Stimulated activated naive CD8-positive, alpha-beta T cell treated with anti-CD3 and anti-CD28 coated beads, Interleukin-15, Interleukin-2, amounts not matched to agents 100 U/mL and 50 U/mL, for 24 hours (primary cell): ENCODE data around the gene SULT1A3.
"Not testable (repeated sequence)": the region's sequence is repeated elsewhere in the genome, so short reads cannot be mapped to it uniquely, and the experiment has no call there.

ENCODE experiments used
- ATAC-seq: fragments of 150-1000 bp; cut with Tn5 transposase; one replicate; pipeline ENCODE4 v1.10.0; 2021
- DNase-seq: peaks from one replicate; pipeline ENCODE4 v3.0.0; 2021

The SULT1A3 gene

DNA sequence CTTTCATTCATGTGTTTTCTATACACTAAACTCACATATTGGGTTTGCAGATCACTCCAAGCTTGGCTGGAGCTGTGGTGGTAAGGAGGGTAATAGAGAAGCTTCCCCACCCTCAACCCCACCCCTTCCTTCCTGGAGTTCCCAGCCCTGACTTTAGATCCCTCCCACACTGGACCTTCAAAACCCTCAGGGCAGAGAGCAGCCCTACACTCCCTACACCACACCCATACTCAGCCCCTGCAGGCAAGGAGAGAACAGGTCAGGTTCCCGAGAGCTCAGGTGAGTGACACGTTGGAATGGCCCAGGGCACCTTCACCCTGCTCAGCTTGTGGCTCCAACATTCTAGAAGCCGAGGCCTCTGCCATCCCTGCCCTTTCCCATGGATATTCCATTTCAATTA is at the start of gene SULT1A3:
Gene SULT1A3 (plus strand): TSS at position 207 of the 400 bp plus-strand sequence. CDS start 1,474 bp downstream, outside the sequence.
- DNase-seq, ATAC-seq: not testable (repeated sequence)

DNA sequence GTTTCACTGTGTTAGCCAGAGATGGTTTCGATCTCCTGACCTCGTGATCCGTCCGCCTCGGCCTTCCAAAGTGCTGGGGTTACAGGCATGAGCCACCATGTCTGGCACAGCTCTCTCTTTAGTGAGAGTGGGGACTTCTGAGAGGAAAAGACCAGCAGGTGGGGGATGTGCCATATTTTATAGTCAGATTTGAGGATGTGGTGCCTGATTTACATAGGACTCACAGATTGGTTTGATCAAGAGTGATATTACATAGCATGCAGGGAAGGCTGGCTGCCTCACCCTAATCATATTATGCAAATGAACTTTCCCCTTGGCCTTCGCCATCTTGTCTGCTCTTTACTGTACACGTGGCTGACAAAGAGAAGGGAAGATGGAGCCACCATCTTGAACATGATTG is 48.0 kb upstream of the SULT1A3 start:
- DNase-seq, result no peak
- ATAC-seq, result no peak

DNA sequence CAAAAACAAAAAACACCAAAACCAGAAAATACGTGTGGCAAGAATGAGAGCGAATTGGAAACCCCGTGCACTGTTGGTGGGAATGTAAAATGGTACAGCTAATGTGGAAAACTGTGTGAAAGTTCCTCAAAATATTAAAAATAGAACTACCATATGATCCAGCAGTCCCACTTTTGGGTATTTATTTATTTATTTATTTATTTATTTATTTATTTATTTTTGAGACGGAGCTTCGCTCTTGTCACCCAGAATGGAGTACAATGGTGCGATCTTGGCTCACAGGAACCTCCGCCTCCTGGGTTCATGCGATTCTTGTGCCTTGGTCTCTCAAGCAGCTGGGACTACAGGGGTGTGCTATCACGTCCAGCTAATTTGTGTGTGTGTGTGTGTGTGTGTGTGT is 46.5 kb upstream of the SULT1A3 start:
- DNase-seq (no peak), ATAC-seq (no peak)

DNA sequence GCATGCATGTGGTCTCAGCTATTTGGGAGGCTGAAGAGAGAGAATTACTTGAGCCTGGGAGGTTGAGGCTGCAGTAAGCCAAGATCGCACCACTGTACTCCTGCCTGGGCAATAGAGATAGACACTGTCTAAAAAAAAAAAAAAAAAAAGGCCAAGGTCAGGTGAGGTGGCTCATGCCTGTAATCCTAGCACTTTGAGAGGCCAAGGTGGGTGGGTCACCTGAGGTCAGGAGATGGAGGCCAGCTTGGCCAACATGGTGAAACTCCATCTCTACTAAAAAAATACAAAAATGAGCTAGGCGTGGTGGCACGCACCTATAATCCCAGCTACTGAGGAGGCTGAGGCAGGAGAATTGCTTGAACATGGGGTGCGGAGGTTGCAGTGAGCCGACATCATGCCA is 43.9 kb upstream of the SULT1A3 start:
- ATAC-seq, result no peak

GRCh38 chr16:30157214-30157613 is 41.8 kb upstream of the SULT1A3 start:
- ATAC-seq, result no peak
- no peak for DNase-seq

More for the DNA sequence above, 43.9 kb upstream of the SULT1A3 start:
- no peak for DNase-seq

GRCh38 chr16:30163538-30163937 is 35.5 kb upstream of the SULT1A3 start:
- ATAC-seq (no peak), DNase-seq (no peak)

DNA sequence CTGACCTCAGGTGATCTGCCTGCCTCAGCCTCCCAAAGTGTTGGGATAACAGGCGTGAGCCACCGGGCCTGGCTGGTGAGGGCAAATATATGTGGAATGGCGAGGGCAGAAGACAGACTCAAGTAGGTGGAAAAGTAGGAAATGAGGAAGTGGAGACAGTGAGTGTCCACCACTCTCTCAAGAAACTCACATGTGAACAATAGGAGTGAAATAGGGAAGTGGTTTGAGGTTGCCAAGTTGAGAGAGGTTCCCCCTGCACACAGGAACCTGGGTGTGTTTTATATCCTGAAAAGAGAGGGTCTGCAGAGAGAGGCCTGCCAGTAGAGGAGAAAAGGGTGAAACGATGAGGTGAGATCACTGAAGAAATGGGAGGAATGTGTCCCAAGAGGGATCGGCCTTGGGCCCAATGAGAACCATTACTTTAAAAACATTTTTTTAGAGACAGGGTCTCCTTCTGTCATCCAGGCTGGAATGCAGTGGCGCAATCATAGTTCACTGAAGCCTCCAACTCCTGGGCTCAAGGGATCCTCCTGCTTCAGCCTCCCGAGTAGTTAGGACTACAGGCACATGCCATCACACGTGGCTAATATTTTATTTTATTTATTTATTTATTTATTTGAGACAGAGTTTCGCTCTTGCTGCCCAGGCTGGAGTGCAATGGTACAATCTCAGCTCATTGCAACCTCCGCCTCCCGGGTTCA is 32.7 kb upstream of the SULT1A3 start:
- ATAC-seq (peak; percentile 65), DNase-seq (no peak)

DNA sequence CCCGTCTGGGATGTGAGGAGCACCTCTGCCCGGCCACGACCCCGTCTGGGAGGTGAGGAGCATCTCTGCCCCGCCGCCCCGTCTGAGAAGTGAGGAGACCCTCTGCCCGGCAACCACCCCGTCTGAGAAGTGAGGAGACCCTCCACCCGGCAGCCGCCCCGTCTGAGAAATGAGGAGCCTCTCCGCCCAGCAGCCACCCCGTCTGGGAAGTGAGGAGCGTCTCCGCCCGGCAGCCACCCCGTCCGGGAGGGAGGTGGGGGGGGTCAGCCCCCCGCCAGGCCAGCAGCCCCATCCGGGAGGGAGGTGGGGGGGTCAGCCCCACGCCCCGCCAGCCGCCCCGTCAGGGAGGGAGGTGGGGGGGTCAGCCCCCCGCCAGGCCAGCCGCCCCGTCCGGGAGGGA is 30.3 kb upstream of the SULT1A3 start:
- ATAC-seq, DNase-seq: not testable (repeated sequence)

- not testable (repeated sequence) for ATAC-seq, DNase-seq
Measured at GRCh38 chr16:30169416-30169815, 29.6 kb upstream of the SULT1A3 start.

DNA sequence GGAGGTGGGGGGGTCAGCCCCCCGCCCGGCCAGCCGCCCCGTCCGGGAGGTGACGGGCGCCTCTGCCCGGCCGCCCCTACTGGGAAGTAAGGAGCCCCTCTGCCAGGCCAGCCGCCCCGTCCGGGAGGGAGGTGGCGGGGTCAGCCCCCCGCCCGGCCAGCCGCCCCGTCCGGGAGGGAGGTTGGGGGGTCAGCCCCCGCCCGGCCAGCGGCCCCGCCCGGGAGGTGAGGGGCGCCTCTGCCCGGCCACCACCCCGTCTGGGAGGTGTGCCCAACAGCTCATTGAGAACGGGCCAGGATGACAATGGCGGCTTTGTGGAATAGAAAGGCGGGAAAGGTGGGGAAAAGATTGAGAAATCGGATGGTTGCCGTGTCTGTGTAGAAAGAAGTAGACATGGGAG is 28.9 kb upstream of the SULT1A3 start:
- ATAC-seq, DNase-seq: not testable (repeated sequence)

DNA sequence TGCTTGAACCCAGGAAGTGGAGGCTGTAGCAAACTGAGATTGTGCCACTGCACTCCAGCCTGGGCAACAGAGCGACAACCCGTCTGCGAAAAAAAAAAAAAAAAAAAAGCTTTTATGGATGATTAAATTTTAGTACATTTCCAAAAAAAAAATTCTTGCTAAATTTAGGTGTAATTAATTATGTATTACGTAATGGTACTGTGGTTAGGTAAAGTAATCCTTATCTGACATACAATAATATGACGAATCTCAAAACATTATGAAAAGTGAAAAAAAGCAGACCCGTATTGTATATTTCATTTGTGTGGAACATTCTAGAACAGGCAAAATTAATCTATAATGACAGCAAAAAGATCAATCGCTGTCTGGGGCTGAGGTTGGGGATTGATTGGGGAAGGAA is 26.0 kb upstream of the SULT1A3 start:
- ATAC-seq (no peak), DNase-seq (no peak)

DNA sequence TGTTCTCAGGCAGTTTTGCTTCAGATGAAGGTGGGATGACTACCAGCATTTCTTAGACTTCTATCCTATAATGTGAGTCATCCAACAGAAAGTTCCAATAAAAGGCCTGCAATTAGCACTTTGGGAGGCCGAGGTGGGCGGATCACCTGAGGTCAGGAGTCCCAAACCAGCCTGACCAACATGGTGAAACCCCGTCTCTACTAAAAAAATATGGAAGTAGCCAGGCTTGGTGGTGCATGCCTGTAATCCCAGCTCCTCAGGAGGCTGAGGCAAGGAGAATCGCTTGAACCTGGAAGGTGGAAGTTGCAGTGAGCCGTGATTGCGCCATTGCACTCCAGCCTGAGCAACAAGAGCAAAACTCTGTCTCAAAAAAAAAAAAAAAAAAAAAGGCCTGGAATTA is 22.2 kb upstream of the SULT1A3 start:
- DNase-seq, ATAC-seq: not testable (repeated sequence)

GRCh38 chr16:30179195-30179594 is 19.9 kb upstream of the SULT1A3 start:
- DNase-seq (no peak), ATAC-seq (no peak)

DNA sequence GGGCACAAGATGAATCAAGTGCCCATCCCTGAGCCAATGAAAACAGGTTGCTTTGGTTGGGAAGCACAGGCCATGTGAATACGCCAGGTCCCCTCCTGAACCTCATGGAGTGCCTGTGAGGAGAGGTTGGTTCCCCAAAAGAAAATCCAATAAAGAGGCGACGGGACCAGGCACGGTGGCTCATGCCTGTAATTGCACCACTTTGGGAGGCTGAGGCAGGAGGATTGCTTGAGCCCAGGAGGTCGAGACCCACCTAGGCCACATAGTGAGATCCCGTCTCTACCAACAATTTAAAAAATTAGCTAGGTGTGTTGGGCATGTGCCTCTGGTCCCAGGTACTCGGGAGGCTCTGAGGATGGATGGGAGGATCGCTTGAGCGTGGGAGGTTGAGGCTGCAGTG is 19.1 kb upstream of the SULT1A3 start:
- DNase-seq (no peak), ATAC-seq (no peak)

DNA sequence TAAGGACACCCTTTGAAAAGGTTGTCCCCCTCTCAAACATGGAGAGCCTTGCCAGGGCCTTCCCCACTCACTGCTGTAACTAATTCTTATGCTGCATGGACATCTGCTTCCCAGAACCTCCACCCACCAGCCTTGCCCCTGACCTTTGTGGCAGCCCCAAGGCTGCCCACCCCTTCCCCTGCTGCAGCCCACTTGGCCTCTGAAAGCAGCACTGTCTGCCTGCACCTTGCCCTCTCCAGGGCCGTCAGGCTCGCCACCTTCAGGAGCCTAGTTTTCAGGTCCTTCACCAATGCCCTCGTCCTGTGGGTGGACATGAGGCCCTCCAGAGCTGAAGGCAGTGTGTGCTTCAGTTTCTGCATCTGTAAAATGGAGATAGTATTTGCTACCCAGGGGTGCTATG is 18.3 kb upstream of the SULT1A3 start:
- DNase-seq (no peak), ATAC-seq (no peak)

DNA sequence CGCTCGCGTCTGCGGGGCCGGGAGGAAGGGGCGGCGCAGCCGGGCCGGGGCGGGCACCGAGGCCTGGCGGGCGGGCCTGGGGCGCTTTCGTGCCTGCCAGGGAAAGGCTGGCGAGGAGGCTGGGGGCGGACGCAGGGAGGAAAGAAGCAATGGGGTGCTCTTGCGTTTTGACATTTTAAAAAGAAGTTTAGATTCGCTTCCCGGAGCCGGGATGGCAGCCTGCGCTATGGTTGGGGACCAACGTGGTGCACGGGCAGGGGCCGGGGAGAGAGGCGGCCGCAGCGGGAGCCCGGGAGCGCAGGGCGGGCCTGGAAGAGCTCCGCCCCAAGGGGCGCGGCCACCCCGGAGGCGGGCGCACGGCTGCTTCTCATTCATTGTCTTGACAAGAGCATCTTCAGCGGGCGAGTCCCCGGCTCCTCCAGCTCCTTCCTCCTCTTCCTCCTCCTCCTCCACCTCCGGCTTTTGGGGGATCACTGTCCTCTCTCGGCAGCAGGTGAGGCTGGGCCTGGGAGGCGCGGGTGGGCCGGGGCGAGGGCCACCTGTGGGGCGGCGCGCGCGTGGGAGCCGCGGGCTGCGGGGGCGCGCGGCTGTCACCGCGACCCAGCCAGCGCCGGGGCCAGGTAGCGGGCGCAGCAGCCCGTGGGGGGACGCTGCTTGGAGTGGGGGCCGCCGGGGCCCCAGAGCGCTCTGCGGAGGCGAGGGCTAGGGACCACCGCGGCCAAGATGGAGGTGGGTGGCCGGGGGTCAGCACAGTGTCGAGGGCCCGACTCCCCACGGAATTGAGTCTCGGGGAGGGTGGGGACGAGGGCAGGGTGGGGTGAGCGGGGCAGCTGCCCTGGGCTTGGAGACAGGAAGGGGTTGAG is 15.6 kb upstream of the SULT1A3 start, which contains the start of gene CORO1A:
Gene CORO1A (plus strand): TSS at position 370 of the 863 bp plus-strand sequence. CDS start 1,608 bp downstream, outside the sequence.
- peak; percentile 92 for DNase-seq
- ATAC-seq, result peak; percentile 59

DNA sequence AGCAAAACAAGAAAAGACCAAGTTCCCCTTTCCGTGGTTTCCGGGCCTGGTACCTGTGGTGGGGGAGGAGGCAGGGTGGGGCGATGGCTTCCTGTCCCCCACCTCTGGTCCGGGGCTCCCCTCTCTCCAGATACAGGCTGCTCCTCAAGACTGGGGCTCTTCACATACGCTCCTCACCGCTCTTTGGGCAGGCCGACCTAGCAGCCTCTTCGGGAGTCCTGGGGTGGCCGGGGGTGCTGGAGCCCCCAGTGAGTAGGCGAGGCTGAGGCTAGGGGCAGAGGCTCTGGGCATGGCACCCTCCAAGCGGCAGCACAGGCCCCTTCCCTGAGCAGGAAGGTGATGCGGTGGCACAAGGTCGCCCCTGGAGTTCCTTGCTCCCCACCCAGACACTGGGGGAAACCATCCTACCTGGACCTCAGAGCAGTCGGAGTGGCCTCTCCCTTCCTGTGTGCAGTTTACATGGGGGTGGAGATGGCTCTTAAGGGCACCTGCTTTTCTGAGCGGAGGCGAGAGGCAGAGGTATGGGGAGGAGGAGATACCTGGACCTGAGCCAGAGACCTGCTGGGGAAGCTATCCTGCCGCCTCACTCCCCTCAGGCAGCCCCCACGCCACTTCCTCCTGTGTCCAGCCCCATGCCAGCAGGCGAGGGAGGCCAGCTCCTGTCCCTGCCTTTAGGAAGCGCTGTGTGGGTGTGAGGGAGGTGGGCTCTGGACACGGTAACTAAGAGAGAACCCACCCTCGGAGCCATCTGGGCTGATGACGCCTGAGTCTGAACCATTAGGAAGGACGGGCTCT is 14.8 kb upstream of the SULT1A3 start:
- DNase-seq (peak; percentile 75), ATAC-seq (peak; percentile 7)

- ATAC-seq (peak; percentile 6), DNase-seq (peak; percentile 58)
Measured at GRCh38 chr16:30184891-30185682, 14.0 kb upstream of the SULT1A3 start.

DNA sequence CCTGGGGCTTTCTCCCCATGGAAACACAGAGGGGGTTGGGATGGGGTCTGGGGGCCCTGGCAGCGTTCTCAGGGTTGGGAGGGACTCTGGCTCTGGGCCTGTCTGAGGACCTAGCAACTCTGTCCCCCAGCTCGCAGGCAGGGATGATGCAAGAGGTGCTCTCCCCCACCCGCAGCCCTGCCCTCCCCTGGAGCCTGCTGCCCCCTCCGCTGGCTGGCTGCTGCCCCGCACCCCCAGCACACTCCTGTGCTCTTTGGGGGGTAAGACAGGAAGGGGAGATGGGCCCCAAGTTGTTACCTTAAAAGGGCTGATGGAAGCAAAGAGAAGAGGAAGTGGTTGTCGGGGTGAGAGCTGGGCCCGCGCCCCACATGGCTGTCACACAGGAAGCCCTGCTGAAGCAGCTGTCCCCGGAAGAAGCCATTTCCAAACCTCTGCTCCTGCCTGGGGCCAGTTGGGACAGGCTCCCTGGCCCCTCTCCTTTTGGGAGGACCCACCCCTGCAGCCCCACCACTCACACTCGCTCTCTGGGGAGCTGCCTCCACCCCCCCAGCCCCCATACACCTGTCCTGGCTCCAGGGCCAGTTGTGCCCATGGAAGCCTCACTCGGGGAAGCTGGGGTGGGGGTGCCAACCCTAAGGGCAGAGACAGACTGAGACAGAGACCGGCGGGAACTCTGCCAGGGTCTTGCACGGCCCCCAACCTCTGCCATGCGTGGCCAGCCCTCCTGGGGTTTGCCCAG is 13.2 kb upstream of the SULT1A3 start:
- ATAC-seq, result peak; percentile 48
- DNase-seq, result peak; percentile 88

- ATAC-seq (no peak), DNase-seq (no peak)
Measured at GRCh38 chr16:30186444-30186781, 12.6 kb upstream of the SULT1A3 start.
